Stimulated activated CD8-positive, alpha-beta memory T cell treated with anti-CD3 and anti-CD28 coated beads, Interleukin-2, amount 100 ng/mL, for 48 hours (primary cell): ENCODE measurements around the gene PNLIP.

ENCODE experiments used
- DNase-seq, 2 donors: peaks; one replicate each; pipeline ENCODE4 v3.0.0-alpha.2; 2020; ENCODE audit warnings: low read depth in 2 of 2

PNLIP gene

DNA sequence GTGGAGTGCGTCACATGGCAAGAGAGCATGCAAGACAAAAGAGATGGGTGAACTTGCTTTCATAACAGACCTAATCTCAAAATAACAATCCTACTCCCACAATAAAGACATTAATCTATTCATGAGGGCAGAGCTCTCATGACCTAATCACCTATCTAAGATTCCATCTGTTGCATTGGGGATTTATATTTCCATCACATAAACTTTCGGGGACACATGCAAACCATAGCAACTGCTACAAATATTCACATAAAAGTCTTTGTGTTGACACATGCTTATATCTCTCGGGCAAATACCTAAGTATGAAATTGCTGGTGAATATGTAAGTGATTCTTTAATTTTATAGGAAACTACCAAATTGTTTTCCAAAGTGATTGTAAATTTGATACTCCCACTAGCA lies 29.1 kb downstream of the PNLIP start:
- no peak for DNase-seq

- DNase-seq = no peak
These were observed 42.3 kb downstream of the PNLIP start for GRCh38 chr10:116587878-116588591.

GRCh38 chr10:116588995-116589394 lies 43.3 kb downstream of the PNLIP start:
- DNase-seq = no peak

GRCh38 chr10:116589926-116590325 lies 44.2 kb downstream of the PNLIP start:
- no peak for DNase-seq

- DNase-seq = no peak
These were observed 45.1 kb downstream of the PNLIP start, which contains the start of gene PNLIPRP1 for GRCh38 chr10:116590590-116591444. PNLIPRP1 (plus strand) TSS chr10:116590959; CDS start chr10:116591130, 171 bp downstream.

DNA sequence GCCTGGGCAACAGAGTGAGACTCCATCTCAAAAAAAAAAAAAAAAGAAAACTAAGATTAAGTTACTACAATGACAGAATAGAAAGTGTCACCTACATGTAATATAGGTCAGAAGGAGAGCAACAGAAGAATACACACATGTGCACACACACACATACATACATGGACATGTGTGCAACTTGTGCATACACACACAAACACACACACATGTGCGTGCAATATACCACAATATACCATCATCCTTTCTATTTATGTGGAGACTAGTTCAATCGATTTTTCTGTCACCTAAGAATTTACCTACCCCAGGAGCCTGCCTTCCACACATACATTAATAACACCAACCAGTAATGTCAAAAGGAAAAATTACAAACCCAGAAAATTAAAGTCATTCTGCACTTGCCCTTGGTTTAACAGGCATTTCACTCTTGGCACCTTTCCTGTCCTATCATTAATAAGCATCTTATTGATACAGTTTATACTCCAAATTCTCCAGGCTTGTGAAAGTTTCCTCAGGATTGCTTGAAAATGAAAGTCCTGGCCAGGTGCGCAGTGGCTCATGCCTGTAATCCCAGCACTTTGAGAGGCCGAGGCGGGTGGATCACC lies 47.5 kb downstream of the PNLIP start:
- DNase-seq = no peak

- DNase-seq = no peak
These were observed 48.8 kb downstream of the PNLIP start for GRCh38 chr10:116594525-116595035.

- DNase-seq = no peak
These were observed 50.3 kb downstream of the PNLIP start for GRCh38 chr10:116596062-116596461.

GRCh38 chr10:116597543-116597942 lies 51.8 kb downstream of the PNLIP start:
- DNase-seq = no peak

DNA sequence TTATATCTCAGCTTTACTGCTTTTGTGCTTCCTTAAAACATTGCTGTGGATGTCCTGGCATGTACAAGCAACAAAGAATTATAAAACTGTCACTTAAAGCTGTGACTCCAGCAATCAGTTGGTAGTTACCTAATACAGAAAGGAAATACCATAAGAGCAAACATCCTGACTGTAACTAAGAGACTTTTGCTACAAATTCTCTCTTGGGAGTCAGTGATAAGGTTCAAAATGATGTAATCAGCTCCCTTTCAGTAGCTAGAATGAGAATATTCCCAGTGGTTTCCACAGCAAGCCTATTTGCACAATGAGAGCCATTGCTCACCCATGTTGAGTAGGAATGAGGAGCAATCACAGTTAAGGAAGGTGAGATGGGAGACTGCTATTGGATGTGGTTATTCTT lies 52.6 kb downstream of the PNLIP start:
- no peak for DNase-seq

DNA sequence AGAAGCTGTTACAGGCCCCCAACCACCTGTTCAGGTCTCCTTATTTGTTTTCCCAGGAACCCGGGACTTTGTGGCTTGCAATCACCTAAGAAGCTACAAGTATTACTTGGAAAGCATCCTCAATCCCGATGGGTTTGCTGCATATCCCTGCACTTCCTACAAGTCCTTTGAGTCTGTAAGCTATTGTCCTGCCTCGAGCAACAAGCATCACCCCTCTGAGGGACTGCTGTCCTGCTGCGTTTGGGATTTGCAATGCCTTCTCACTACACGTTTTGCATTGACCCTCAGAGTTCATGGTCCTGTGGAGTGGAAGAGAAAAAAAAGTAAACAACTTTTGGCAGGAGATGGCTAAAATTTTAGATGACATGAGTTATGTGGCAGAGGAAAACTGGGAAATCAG lies 54.3 kb downstream of the PNLIP start:
- DNase-seq = no peak

- no peak for DNase-seq
These were observed 57.1 kb downstream of the PNLIP start for GRCh38 chr10:116602648-116603400.

GRCh38 chr10:116606061-116606483 lies 60.3 kb downstream of the PNLIP start:
- no peak for DNase-seq

- DNase-seq = no peak
These were observed 61.6 kb downstream of the PNLIP start for GRCh38 chr10:116607336-116607735.

DNA sequence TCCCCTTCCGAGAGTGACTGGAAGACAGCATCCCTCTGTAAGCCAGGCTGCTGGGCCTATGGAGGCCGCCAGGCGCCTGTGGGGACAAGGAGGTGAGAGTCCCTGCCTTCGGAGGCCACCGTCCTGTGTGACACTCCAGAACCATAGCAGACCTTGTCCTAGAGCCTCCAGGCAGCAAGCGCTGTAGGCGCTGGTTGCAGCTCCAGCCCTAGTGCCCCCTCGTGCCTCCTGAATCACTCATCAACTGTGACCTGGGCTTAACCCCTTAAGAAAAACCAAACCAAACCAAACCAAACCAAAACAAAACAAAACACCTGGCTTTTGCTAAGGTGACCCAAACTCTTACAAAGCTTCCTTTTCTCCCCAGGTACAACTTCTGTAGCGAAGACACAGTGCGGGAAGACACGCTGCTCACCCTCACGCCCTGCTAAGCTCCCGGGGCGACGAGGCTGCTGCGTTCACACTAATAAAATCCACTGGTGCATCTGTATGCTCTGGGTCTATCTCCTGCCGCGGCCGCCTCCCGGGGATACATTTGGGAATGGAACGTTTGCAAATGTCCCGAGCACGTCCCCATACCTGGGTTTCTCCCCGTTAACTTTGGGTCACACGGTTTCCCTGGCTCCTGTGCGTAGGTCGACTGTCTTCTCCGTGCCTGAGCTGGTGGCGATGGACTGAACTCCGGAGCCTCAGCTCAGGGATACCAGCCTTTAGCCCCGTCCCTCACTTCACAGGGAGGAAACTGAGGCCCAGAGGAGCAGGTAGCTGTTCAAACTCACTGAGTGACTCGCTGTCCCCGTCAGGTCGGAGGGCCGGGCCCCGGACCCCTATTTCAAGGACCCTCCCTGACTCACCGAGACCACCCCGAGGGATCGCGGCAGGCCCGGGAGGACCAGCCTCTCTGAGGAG lies 63.2 kb downstream of the PNLIP start:
- DNase-seq = no peak

DNA sequence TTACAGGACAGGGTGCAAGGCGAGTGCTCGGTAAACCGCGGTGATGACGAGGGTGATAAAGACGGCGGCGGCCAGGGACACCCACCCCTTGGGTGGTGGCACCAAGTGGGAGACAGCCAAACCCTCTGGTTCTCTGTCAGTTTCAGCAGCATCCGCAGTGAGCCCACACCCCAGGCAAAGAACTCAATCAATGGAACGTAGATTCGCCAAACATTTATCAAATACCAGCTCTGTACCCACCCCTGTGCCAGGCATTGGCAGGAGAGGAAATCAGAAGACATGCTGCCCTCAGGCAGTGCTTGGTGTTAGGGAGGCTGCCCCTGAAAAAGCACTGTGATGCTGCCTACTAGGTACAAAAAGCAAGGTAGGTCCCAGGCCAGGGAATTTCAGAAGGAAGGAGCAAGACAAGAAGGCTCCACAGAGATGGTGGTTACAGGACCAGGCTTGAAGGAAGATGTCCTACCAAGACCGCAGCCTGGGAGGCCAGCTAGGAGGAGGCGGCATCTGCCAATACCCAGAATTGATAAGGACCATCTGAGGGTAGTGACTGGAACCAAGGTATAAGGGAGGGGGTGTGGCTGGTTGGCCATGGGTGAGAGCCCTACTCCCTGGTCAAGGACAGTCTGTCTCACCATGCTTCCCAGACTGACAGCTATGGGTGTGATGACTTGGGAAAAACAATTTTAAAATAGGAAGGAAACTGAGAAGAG lies 64.9 kb downstream of the PNLIP start:
- DNase-seq = no peak

- no peak for DNase-seq
These were observed 65.4 kb downstream of the PNLIP start for GRCh38 chr10:116611153-116611545.

DNA sequence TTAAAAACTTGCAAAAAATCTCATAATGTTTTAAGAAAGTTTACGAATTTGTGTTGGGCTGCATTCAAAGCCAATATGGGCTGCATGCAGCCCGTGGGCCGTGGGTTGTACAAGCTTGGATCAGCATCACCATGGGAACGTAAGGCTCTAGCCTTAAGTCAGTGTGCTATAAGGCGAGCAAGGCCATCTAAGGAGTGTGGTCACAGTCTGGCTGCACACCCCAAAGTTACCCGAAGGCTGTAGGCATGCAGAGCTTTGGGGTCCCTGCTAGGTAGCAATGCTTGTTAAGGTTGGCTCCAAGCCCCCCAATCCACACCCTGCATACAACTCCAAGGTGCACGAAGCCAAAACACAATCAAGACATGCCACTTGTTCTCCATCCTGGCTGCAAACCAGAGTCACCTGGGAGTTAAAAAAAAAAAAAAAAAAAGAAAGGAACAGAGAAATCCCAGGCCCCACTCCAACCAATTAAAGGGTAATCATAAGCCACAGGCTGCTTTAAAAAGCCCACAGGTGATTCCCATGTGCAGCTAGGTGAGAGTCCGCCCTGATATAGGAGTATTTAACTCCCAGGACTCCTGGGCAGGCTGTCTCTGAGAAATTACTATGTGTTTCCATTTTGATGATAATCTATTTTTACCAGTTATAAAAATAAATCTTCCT lies 66.5 kb downstream of the PNLIP start:
- DNase-seq = no peak

- no peak for DNase-seq
These were observed 67.7 kb downstream of the PNLIP start for GRCh38 chr10:116613471-116613870.
